Activated T-helper 9 cell treated with anti-CD3 and anti-CD28 coated beads, Interleukin-2, amount 50 U/mL, for 16 hours (primary cell): Measurements from ENCODE around the gene CSNK2A1.
"Not testable (repeated sequence)": the region's sequence is repeated elsewhere in the genome, so short reads cannot be mapped to it uniquely, and the experiment has no call there.

Source experiments
- DNase-seq: peaks from one replicate; pipeline ENCODE4 v3.0.0-alpha.2; 2020; ENCODE audit warnings: low read depth

CSNK2A1 gene

DNA sequence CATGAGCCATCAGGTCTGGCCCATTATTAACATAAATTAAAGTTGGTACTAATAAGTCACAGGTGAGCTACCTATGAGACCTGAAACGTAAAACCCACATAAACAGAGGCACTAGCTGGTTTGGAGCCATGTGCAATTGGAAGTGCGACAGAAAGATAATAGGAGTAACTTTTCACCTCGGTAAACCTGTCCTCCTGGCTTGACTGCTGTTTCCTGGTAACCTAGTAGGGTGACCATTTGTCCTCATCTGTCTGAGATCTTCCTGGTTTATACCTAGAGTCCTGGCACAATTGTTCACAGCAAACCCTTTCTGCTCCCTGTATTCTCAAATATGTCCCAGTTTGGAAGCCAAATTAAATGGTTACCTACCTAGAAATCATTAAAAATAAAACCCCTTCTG, 88.6 kb downstream of the CSNK2A1 start:
- no peak for DNase-seq

DNA sequence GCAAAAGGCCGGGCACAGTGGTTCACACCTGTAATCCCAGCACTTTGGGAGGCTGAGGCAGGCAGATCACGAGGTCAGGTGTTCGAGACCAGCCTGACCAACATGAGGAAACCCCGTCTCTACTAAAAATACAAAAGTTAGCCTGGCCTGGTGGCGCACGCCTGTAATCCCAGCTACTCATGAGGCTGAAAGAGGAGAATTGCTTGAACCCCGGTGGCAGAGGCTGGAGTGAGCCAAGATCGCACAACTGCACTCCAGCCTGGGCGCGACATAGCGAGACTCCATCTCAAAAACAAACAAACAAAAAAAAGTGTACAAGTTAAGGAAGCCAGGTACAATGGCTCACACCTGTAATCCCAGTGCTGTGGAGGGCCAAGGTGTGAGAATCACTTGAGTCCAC, 91.6 kb downstream of the CSNK2A1 start:
- DNase-seq, result not testable (repeated sequence)

GRCh38 chr20:445514-446336, 97.9 kb downstream of the CSNK2A1 start:
- no peak for DNase-seq

DNA sequence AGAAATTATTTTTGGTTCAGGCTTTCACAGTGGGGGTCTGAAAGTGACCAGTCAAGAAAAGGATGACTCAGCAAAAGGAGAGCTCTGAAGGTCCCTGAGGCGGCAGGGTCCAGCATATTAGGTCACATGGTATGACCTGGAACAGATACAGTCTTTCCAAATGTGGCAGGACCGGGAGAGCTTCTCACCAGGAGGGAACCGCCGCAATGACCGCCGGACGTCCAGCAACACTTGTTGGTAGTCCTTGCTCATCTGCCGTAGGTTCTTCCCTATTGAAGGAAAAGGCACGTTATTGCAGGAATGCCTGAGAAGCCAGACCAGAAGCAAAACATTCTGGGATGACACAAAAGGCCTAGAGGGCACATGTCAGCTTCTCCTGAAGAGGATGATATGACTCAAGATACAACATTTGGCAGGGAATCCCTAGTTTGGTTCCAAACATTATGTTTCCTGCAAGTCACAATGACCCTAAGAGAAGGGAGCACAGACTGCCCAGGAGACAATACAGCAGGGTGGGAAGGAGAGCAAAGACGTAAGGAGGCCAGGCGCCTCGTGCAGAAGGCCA, 98.6 kb downstream of the CSNK2A1 start:
- no peak for DNase-seq

DNA sequence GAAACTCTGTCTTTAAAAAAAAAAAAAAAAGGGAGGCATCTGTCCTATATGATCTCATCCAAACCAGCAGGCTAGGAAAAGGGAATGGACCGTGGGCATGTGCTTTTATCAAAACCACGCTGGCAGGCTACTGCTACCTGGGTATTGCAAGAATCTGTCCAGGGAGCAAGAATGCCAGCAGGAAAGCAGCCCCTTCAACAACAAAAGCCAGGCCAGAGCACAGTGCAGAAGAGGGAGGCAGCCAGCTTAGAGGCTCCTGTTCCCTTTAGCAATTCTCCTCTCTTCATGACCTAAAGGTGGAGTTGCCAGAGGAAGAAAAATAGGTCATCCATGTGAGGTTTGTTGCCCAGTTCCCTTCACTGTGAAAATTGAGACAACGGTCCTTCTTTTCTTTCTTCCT, 99.5 kb downstream of the CSNK2A1 start:
- no peak for DNase-seq

DNA sequence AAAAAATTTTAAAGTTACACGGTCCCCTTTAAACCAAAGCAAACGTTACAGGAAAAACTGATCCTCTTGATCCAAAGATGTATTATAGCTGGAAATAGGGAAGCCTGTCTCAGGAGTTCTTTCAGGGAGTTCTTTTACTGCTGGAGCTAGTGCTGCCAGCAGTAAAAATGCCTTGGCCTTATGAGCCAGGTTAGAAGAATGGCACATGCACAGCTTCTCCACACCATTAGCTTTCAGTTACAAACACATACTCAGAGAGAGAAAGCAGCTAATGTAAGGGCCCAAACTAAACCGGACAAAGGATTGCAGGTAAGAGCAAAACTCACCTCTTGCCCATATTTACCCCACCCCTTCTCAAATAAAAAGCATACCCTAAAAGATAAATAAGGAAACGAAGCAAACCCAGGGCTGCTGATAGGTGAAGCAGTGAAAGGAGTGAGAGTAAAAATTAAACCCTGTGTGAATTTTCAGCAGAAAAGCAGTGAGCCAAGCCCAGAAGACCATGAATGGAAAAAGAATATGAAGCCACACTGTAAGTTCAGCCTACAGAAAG, 100.3 kb downstream of the CSNK2A1 start:
- no peak for DNase-seq

GRCh38 chr20:440636-441035, 103.0 kb downstream of the CSNK2A1 start:
- no peak for DNase-seq

DNA sequence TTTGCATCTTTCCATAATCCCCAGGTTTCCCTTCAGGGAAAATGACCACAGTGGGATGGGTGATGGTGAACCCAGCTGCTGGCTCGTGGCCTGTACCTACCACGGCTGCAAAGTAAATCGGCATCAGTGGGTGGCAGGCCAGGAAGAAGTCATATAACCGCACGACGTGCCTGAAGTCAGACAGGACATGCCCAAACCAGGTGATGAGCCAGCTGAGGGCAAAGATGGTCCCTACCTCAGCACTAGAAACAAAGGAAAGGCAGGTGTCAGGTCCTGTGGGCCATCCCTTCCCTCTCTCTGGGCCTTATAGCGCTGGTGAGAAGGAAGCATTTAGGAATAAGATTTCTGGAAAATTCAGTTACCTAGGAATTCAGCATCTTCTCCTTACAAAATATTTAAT, 103.4 kb downstream of the CSNK2A1 start:
- DNase-seq, result no peak

DNA sequence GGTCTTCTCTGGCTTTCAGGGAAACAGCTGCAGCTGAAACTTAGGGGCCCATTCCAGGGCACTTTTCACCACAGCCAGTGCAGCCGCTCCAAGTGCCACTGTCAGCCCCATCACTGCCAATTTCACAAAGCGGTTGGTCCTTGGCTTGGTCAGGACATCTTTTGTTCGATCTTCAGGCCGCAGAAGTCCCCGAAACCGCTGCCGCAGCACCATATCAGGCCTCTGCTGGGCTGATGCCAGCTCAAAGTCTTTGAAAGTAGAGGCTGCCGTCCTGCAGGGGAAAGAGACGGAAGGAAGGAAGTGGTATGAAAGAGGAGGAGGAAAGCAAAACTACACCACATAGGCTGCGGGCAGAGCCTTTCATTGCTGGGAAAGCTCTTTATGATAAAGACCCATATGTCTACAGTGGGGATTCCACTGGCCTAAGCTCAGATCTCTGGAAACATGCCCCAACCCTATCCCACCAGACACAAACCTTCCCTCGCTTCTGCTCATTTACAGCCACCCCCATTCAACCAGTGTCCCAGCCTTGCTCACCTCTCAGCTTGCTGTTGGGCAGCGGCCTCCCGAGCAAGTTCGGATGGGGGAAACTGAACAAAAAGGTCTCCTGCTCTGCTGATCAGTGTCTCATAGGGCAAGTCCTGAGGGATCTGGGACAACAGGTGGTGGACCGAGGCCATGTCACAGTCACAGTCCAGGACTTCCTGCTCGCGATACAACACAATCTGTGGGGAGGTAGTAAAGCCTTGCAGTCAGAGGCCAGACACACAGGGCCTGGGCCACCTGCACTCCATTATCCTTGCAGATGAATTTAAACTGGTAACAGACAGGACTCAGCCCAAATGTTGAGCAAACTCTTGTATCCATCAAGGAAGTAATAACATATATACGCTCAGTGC, 104.8 kb downstream of the CSNK2A1 start:
- DNase-seq, result peak; percentile 24

DNA sequence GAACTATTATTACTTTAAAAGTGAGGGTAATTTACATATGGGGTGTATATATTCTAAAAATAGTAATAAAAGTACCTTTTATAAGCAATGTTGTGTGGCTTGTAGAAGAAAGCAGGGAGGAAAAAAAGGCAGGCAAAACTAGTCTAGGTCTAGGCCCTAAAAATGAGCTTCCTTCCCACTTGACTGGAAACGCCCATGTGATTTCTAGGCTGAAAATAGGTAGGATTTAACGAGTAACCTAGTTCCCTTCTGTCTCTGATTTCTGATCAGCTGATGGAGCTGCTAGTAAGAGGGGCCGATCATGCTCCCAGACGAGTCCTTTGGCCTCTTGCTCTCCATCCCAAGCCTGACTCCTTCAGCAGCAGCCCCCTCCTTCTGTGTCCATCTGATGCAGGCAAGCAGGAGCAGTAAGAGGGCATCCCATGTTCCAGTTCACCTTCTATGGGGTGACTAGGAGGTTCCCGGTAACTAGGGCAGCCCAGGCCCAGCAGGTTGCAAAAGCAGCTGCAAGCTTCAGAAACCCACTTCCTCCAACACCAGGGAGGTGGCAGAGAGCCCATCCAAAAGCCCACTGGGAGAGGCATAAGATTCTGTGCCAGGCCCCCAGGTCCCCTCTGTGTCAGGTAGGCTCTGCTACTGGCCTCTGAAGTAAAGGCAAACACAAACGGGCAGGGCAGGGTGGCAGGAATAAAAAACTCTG, 105.7 kb downstream of the CSNK2A1 start:
- no peak for DNase-seq

GRCh38 chr20:436476-436875, 107.1 kb downstream of the CSNK2A1 start:
- DNase-seq, result no peak

GRCh38 chr20:435558-435957, 108.0 kb downstream of the CSNK2A1 start:
- DNase-seq, result no peak

DNA sequence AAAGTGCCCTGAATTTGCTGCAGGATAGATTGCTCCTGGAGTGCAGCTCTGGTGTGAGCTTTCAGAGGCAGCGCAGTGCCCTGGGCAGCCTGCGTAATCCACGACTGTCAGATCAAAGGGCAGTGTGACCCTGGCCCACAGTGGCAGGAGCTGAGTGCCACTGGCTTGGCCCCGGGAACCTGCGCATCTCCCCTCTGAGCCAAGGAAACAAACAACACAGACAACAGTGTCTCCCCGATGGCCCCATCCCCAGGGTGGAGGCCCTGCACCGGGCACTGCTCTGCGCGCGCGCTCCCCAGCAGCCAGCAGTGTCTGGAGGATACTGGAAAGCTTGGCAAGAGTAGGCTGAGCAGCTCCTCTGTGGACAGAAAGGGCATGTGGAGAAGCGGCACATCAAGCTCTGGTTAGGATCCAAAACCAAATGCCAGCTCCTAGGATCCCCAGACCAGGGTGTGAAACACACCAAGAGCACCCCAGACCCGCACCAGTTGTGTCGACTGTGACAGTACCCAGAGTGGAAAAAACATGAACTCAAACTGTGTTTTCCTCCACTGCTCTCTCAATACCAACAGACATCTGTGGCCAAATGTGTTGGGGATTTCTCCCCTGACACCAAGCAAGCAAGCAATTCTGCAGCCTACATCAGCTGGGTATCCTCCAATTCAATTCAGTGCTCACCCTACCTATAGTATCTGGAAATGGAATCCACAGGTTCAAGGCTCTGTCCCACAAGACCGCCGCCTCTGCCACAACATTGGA, 108.8 kb downstream of the CSNK2A1 start:
- DNase-seq, result no peak

DNA sequence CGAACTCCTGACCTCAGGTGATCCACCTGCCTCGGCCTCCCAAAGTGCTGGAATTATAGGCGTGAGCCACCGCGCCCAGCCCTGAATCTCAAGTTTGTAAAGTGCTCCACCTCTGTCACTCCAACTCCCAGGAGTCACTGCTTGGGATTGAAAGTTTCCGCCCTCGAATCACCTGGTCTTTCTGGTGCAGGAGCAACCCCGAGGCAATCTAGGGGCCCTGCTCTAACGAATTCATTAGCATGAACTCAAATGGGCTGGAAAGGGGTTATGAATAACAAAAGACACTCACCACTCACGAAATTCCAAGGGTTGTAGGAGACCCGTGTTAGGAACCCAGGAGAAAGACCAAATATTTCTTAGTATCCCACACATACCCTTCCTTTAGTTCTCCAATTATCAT, 109.4 kb downstream of the CSNK2A1 start:
- no peak for DNase-seq

DNA sequence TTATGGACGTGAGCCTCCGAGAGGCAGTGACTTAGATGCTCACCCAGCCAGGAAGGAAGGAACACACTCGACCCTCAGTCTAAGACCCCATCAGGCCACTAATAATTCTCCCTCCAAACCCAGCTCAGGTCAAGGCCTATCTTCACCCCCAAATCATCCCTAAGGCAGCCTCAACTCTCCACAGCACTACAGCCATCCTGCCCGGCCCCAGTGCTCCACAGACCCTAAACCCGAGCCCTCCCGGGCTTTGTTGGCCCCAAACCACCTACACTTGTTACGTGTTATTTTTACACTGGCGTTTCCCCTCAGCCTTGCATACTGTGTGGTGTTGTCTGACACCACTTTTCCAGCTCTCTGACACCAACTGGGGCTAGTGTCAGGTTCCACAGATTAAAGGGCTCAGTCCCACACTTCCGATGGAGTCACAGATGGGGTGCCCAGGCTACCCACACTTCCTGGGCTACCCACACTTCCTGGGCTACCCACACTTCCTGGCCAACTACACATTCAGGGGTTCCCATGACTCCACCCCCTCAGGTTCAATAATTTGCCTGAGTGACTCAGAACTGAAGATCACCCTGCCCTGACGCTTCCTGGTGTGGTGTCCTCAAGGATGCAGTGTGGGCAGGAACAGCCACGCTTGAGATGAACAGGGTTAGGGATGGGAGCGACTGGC, 110.2 kb downstream of the CSNK2A1 start:
- DNase-seq, result peak; percentile 60

DNA sequence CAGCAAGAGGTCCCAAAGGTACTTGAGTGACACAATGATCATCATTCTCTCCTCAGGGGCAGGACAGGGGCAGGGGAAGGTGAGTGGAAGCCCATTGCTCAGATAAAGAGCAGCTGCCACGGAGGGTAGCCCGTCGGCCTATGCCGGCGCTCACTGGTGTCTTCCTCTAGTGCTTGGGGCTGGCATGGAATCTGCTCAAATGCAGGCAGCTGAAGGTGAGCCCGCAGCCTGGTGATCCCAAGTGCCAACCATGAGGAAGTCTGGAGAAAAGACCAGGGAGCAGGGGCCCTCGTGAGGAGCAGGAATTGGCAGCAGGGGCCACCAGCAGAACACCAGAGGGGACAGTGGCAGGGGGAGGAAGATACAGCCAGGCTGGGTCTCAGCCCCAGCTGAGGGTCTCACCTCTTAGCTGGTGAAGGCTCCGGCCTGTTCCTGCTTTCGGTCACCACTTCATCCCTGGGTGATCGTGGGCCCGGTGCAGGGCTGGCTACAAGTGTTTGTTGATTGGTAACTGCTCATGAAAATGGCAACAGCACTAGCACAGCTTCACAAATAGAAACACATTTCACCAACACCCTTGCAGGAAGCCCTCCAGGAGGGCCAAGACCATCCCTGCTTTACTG, 110.8 kb downstream of the CSNK2A1 start:
- no peak for DNase-seq

- no peak for DNase-seq
Observed at GRCh38 chr20:432208-432607, 111.4 kb downstream of the CSNK2A1 start.

DNA sequence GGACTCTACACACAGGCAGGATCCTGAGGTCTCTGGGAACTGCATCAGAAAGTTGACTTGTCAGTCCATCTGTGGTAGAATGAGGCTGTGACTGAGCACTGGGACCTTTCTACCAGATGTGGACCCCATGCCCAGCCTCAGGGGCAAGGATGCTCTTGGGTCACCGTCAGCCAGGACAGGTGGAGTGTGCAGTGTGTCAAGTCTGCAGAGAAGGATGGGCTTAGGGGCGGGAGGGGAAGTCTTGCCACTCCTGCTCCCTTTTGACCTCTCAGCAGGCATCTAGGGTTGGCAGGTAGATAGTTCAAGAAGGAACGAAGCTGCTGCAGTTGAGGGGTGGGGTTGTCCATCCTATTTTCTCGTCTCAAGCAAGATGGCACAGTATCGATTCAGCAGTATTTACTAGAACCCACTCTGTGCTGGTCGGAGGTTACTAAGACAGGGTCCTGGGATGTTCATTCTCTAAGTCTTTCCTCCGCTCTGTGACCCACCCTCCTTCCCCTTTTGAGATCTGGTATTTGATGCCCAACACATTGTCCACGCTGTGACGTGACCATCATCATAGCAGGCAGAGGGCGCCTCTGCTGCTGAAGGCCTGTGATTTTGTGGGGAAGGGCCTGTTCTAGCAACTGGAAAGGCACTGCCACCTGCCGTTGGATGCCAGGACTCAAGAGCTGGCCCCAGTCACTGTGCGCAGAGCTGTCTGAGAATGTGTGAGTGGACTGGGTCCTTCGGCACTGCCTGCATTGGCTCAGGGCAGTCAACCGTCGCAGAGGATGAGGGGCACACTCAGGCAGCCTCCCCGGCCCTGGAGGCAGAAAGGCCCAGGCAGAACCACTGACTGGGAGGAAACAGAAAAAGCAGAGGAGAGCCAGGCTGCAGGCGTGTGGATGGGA, 112.3 kb downstream of the CSNK2A1 start:
- no peak for DNase-seq
